ENCODE measurements around the gene ANTKMT. TPM values are rescaled to one million over a fixed set of nuclear protein-coding genes. Genes with fewer than 3 reads are reported as not detected.
A peak's percentile ranks its signal among the peaks of the same experiment; 100 is the strongest.

The ANTKMT gene
- total RNA-seq, 4 donors from 2014 or later = 23.5 to 46.2 (median 31.0) TPM

GRCh38 chr16:694187-694862 is 26.6 kb upstream of the ANTKMT start:
- no CpG with 5 or more reads among the region's 64 CpGs for WGBS, 2 donors (ENCODE audit: low coverage in 1 of 2)
- ATAC-seq = no peak
- Histone ChIP-seq H3K4me3 (peak overlapping the region in 1 of 2 donors; percentile 19), H3K27ac (no peak overlapping the region), H3K4me1 (peaks cover 0 to 44% (median 20%) of the 10 kb centered on the region in 3 donors), H3K9me3 (no peaks in the 10 kb centered on the region), H3K27me3 (peaks cover 77% of the 10 kb centered on the region), H3K36me3 (no peaks in the 10 kb centered on the region)
- TF ChIP-seq POLR2AphosphoS5 (IDR thresholded peaks at IDR 0.05) (no peak), EP300 (IDR thresholded peaks at IDR 0.05) (no peak), POLR2A (IDR thresholded peaks at IDR 0.05) (no peak)
- TF ChIP-seq, protein P1, sequence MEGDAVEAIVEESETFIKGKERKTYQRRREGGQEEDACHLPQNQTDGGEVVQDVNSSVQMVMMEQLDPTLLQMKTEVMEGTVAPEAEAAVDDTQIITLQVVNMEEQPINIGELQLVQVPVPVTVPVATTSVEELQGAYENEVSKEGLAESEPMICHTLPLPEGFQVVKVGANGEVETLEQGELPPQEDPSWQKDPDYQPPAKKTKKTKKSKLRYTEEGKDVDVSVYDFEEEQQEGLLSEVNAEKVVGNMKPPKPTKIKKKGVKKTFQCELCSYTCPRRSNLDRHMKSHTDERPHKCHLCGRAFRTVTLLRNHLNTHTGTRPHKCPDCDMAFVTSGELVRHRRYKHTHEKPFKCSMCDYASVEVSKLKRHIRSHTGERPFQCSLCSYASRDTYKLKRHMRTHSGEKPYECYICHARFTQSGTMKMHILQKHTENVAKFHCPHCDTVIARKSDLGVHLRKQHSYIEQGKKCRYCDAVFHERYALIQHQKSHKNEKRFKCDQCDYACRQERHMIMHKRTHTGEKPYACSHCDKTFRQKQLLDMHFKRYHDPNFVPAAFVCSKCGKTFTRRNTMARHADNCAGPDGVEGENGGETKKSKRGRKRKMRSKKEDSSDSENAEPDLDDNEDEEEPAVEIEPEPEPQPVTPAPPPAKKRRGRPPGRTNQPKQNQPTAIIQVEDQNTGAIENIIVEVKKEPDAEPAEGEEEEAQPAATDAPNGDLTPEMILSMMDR (IDR thresholded peaks at IDR 0.05) = no peak

DNA sequence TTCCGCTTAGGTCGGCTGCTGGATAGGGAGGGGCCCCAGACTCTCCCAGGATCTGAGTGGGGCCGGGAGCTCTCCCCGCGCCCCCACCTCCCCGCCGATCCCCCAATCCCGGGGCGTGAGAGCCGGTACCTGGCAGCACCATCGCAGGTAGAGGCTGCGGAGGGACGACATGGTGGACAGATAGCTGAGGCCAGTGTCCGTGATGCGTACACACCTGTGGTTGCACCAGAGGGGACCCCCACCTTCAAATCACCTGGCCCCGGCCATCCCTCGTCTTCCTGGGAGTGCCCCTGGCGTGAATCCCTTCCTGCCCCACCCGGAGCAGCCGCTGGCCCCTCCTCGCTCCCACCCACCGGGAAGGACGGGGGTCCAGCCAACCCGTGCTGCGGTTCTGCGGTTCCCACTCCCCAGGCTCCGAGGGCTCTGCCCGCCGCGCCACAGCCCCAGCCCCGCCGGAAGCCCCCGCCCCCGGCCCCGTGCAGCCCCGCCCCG is 26.0 kb upstream of the ANTKMT start:
- no CpG with 5 or more reads among the region's 37 CpGs for WGBS, 2 donors (ENCODE audit: low coverage in 1 of 2)
- peaks cover 83% of the 10 kb centered on the region for H3K27me3 ChIP-seq
- TF ChIP-seq, protein P1 (IDR thresholded peaks at IDR 0.05) = no peak
- no peaks in the 10 kb centered on the region for H3K36me3 ChIP-seq
- peaks cover 0 to 38% (median 15%) of the 10 kb centered on the region in 3 donors for H3K4me1 ChIP-seq
- no peaks in the 10 kb centered on the region for H3K9me3 ChIP-seq
- peak overlapping the region in 1 of 2 donors; percentile 19 for H3K4me3 ChIP-seq
- no peak for ATAC-seq
- no peak overlapping the region for H3K27ac ChIP-seq

DNA sequence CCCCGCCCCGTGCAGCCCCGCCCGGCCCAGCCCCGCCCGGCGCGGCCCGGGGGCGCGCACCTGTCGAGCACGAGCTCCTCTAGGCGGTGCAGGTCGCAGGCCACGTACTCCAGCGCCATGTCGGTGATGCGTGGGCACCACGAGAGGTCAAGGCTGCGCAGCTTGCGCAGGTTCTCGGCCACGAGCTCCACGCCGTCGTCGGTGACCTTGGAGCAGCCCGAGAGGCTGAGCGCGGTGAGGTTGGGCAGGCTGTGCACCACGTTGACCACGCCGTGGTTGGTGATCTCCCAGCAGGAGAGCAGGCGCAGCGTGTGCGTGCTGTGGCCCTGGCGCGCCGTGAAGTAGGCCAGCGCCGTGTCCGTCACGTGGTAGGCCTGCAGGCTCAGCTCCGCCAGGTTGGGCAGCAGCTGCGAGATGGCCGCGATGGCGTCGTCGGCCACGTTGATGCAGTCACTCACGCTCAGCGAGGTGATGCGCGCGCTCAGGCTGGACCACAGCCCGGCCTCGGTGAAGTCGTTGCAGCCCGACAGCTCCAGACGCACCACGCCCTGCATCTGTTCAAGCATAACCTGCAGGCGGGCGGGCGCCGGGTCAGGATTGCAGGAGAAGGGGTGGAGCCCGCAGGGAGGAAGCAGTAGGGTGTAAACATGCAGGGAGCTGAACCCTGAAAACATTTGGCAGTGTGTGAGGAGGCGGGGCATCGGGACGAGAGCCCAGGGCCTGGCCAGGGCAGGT is 25.4 kb upstream of the ANTKMT start:
- Histone ChIP-seq H3K4me1 (peaks cover 0 to 40% (median 13%) of the 10 kb centered on the region in 3 donors), H3K27me3 (peaks cover 89% of the 10 kb centered on the region), H3K9me3 (no peaks in the 10 kb centered on the region), H3K27ac (no peak overlapping the region), H3K4me3 (peak overlapping the region in 1 of 2 donors; percentile 29), H3K36me3 (no peaks in the 10 kb centered on the region)
- TF ChIP-seq POLR2A (IDR thresholded peaks at IDR 0.05) (no peak), EP300 (IDR thresholded peaks at IDR 0.05) (no peak), POLR2AphosphoS5 (IDR thresholded peaks at IDR 0.05) (no peak)
- TF ChIP-seq, protein P1 (IDR thresholded peaks at IDR 0.05) = no peak
- no CpG with 5 or more reads among the region's 71 CpGs for WGBS, 2 donors (ENCODE audit: low coverage in 1 of 2)
- no peak for ATAC-seq

GRCh38 chr16:698911-699671 is 21.9 kb upstream of the ANTKMT start:
- TF ChIP-seq EP300 (IDR thresholded peaks at IDR 0.05) (no peak), POLR2A (IDR thresholded peaks at IDR 0.05) (no peak), POLR2AphosphoS5 (IDR thresholded peaks at IDR 0.05) (no peak)
- TF ChIP-seq, protein P1 (IDR thresholded peaks at IDR 0.05) = no peak
- ATAC-seq = no peak
- Histone ChIP-seq H3K27me3 (peaks cover 100% of the 10 kb centered on the region), H3K4me1 (peaks cover 0 to 32% (median 14%) of the 10 kb centered on the region in 3 donors), H3K36me3 (no peaks in the 10 kb centered on the region), H3K4me3 (no peak overlapping the region), H3K27ac (no peak overlapping the region), H3K9me3 (no peaks in the 10 kb centered on the region)
- 56% methylated on average over 9 of the region's 19 CpGs; no CpG with 5 or more reads in 1 of the 2 donors for WGBS, 2 donors (ENCODE audit: low coverage in 1 of 2)

Data from gastroesophageal sphincter (tissue), 4 donors.